ENCODE data around the gene TRAF3IP3. TPM values are rescaled to one million over a fixed set of nuclear protein-coding genes. Genes with fewer than 3 reads are reported as not detected.

The TRAF3IP3 gene
- total RNA-seq, 1 experiment from 2014 or later: not detected

DNA sequence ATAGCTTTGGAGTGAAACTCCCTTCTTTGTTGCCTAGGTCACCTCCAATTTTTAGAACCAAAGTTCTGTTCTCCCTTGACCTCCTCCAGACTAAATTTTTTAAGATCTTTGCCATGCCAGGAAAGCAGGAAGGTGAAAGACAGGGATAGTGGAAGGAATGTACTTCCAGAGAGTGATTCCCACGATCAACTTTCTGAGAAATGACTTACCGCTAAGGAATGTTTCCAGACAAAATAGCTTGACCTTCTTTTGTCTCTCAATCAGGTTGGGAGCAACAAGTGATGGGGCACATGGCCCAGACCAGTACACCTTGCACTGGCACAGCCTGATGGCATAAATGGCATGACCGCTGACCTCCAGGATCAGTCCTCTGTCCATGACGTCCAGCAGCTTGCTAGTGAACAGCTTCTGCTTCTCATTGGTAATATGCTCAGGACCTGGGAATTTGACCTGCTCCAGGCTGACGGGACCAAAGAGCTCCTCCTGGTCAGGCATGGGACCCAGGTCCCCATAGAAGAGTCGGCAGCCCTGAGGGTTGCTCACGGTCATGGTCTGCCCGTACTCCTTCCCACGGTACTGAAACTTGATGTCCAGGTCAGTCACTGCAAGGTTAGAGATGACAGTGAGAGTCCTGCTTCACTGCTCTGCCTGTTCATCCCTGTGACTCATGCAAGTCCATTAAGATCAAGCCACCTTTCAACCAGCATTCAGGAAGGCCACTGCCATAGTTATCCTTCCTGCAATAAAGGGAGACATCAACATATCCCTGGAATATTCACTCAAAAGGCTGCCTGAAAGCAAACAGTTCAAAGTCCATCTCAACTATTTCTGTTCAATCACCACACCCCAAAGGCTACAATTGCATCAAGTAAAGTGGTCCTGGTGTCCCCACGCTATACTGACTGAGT is 34.7 kb downstream of the TRAF3IP3 start:
- no peak overlapping the region for H2BK20ac ChIP-seq (ENCODE audit: low read depth, low read length, poor library complexity, severe bottlenecking)
- no peak overlapping the region for H2AK5ac ChIP-seq (ENCODE audit: insufficient read length, low read length)
- no peak overlapping the region for H3K4ac ChIP-seq (ENCODE audit: low read depth, low read length)
- no peak overlapping the region for H3T11ph ChIP-seq (ENCODE audit: low read length)
- no peak overlapping the region for H3K27ac ChIP-seq (ENCODE audit: insufficient read length, low read depth, low read length)
- H4K20me1 ChIP-seq (ENCODE audit: control insufficient read depth, insufficient read depth, insufficient read length): no peaks in the 10 kb centered on the region
- no peaks in the 10 kb centered on the region for H3K9me3 ChIP-seq (ENCODE audit: control insufficient read depth, low read depth, low read length)
- no peak overlapping the region for H3K4me3 Mint-ChIP-seq
- H3K9me3 Mint-ChIP-seq: no peaks in the 10 kb centered on the region
- H3K4me2 ChIP-seq (ENCODE audit: insufficient read depth, insufficient read length, low read length): no peak overlapping the region
- peaks cover 2 to 74% (median 57%) of the 10 kb centered on the region in 3 experiments; a peak in 5 of 7 replicates for H3K36me3 Mint-ChIP-seq (ENCODE audit: insufficient read depth in 1 of 3, low read depth in 3 of 3)
- H3K79me2 ChIP-seq (ENCODE audit: insufficient read depth, low read length): no peaks in the 10 kb centered on the region
- no peak overlapping the region for H3K18ac ChIP-seq (ENCODE audit: insufficient read length, low read depth, low read length)
- no peak overlapping the region for H2AFZ ChIP-seq (ENCODE audit: low read length)
- no peak overlapping the region for H3K9ac ChIP-seq (ENCODE audit: extremely low read depth, insufficient read length, low read length)
- DNase-seq: no peak
- H3K23ac ChIP-seq (ENCODE audit: insufficient read length, low read depth, low read length): no peak overlapping the region
- TF ChIP-seq CTCF (conservative IDR thresholded peaks at IDR 0.05): no peak
- H3K23me2 ChIP-seq (ENCODE audit: insufficient read length, low read depth, low read length, poor library complexity, severe bottlenecking): no peaks in the 10 kb centered on the region
- no peak overlapping the region for H2BK120ac ChIP-seq (ENCODE audit: low read depth, low read length, poor library complexity, severe bottlenecking)
- no peak overlapping the region for H4K5ac ChIP-seq (ENCODE audit: insufficient read length, low read depth, low read length)
- no peak overlapping the region for H2BK15ac ChIP-seq (ENCODE audit: low read depth, low read length)
- no peak overlapping the region for H3K56ac ChIP-seq (ENCODE audit: insufficient read length, low read depth, low read length)
- H3K27me3 Mint-ChIP-seq (ENCODE audit: low read depth): peaks cover 8% of the 10 kb centered on the region
- no peaks in the 10 kb centered on the region for H3K79me1 ChIP-seq (ENCODE audit: insufficient read depth, low read depth, low read length, poor library complexity, severe bottlenecking)
- H2BK5ac ChIP-seq (ENCODE audit: insufficient read length, low read length): no peak overlapping the region
- no peak overlapping the region for H3K14ac ChIP-seq (ENCODE audit: insufficient read depth, low read length)
- H3K27ac Mint-ChIP-seq: no peak overlapping the region
- no peaks in the 10 kb centered on the region for H3K4me1 ChIP-seq (ENCODE audit: insufficient read depth, low read length)
- no peaks in the 10 kb centered on the region for H3K4me1 Mint-ChIP-seq
- H4K8ac ChIP-seq (replicated peaks; ENCODE audit: insufficient read length, low read depth, low read length): no peak overlapping the region
- WGBS (ENCODE audit: extremely low coverage, insufficient read length, low lambda C conversion rate): no CpG with 5 or more reads among the region's 10 CpGs
- no peak overlapping the region for H4K91ac ChIP-seq (ENCODE audit: insufficient read length, low read depth, low read length)
- H2BK12ac ChIP-seq (ENCODE audit: insufficient read length, low read depth, low read length): no peak overlapping the region
- H3K27me3 ChIP-seq (ENCODE audit: insufficient read depth, low read length): no peaks in the 10 kb centered on the region
